ENCODE measurements around the gene KRTAP12-1.

The KRTAP12-1 gene

DNA sequence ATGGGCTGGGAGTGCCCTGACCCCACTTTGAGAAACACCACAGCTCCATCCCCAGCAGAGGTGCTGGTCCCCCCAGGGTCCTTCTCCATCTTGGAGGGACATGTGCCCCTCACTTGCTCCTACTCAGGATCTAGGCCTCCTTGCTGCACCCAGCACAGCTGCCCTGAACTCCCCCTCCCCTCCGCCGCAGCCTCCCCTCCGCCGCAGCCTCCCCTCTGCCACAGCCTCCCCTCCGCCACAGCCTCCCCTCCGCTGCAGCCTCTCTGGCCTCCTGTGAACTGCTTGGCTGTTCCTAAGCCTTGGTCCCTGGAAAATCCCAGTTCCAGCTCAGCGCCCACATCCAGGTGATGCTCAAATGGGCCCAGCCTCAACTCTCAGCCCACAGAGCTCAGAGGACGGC lies 45.4 kb upstream of the KRTAP12-1 start:
- TF ChIP-seq, protein P1, sequence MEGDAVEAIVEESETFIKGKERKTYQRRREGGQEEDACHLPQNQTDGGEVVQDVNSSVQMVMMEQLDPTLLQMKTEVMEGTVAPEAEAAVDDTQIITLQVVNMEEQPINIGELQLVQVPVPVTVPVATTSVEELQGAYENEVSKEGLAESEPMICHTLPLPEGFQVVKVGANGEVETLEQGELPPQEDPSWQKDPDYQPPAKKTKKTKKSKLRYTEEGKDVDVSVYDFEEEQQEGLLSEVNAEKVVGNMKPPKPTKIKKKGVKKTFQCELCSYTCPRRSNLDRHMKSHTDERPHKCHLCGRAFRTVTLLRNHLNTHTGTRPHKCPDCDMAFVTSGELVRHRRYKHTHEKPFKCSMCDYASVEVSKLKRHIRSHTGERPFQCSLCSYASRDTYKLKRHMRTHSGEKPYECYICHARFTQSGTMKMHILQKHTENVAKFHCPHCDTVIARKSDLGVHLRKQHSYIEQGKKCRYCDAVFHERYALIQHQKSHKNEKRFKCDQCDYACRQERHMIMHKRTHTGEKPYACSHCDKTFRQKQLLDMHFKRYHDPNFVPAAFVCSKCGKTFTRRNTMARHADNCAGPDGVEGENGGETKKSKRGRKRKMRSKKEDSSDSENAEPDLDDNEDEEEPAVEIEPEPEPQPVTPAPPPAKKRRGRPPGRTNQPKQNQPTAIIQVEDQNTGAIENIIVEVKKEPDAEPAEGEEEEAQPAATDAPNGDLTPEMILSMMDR (IDR thresholded peaks at IDR 0.05; ENCODE audit: low read length, missing control alignments) = no peak
- no peak for DNase-seq (ENCODE audit: low read depth)
- H3K4me3 ChIP-seq (replicated peaks; ENCODE audit: low read depth, low read length) = no peak overlapping the region

DNA sequence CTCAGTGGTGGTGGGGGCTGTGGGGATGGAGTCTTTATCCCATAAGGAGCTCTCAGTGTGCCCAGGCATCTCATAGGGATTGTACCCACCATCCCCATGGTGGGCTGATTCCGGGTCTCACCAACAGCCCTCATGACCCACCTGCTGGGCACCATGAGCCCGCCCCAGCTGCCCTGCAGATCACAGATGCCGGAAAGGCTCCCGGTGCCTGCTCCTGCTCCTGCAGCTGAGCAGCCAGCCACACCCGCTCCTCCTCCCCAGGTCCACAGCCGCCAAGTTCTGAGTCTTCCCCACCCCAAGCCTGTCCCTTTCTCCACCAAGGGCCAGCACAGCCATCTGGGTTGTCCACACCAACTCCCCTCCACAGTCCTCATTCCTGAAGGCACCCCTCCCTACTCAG lies 44.9 kb upstream of the KRTAP12-1 start:
- DNase-seq (ENCODE audit: low read depth) = no peak
- H3K4me3 ChIP-seq (replicated peaks; ENCODE audit: low read depth, low read length) = no peak overlapping the region
- TF ChIP-seq, protein P1 (IDR thresholded peaks at IDR 0.05; ENCODE audit: low read length, missing control alignments) = no peak

DNA sequence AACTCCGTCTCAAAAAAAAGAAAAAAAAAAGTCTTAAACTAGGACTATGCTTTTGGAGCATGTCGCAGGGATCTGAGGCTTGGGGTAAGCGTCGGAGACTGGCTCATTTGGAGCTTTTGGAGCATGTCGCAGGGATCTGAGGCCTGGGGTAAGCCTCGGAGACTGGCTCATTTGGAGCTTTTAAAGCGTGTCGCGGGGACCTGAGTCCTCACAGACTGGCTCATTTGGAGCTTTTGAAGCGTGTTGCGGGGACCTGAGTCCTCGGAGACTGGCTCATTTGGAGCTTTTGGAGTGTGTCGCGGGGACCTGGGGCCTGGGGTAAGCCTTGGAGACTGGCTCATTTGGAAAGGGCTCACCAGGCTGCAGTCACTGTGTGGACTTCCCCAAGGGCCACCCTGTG lies 43.0 kb upstream of the KRTAP12-1 start:
- no peak for DNase-seq (ENCODE audit: low read depth)
- H3K4me3 ChIP-seq (replicated peaks; ENCODE audit: low read depth, low read length) = no peak overlapping the region
- TF ChIP-seq, protein P1 (IDR thresholded peaks at IDR 0.05; ENCODE audit: low read length, missing control alignments) = no peak

DNA sequence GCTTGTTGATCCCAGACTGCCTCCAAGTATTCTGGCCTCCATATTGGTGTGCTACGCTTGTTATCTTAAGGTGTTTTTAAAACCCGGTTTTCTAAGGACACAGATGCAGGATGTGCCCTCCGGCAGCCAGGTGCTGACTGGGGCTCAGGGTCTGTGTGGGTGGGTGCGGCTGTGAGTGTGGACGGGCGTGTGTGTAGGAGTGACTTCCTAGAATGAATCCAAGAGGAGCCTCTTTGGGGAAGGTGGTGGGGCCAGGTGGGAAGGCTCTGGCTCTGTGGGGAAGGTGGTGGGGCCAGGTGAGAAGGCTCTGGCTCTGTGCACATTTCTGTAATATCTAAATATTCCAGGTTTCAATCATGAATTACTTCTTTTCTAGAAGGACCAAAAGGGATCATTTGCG lies 42.2 kb upstream of the KRTAP12-1 start:
- no peak for DNase-seq (ENCODE audit: low read depth)
- no peak overlapping the region for H3K4me3 ChIP-seq (replicated peaks; ENCODE audit: low read depth, low read length)
- TF ChIP-seq, protein P1 (IDR thresholded peaks at IDR 0.05; ENCODE audit: low read length, missing control alignments) = no peak

DNA sequence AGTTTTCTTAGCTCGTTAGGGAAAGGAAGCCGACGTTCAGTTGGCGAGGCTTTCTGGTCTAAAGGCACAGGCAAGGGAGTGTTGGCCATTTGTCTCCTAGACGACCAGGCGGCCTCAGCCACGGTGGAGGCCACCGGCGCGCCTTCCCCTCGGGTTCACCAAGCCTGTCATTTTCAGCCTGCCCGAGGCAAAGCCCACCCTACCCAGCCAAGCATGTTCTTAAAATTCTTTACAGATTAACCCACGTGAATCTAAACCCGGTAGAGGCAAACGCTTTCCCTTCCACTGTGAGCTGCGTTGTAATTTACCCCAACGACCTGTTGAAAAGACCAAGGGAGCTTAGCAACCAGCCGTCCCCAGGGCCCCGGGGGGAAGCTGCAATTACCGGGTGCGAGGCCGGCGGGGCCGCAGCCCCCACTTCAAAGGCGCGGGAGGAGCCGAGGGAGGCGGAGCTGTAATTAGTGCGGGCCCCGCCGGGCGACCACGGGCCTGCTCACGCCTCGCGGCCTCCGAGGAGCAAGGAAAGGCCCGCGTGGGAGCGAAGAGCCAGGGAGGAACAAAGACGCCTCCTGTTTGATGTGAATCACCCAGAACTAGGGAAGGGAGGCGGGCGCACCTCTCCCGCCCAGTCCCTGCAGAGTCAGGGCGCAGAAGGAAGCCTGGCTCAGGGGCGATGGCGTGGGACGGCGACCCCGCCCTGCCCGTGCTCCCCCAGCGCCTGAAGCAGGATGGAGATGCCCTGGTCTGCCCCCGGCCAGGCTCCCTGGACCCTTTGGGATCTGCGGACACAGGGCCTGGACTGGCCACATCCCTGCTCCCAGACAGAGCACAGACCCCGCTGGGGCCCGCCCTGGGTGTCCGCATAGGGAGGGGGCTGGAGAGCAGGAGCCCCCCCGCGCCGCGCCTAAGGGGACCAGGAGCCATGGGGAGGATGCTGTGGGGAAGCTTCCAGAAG lies 41.5 kb upstream of the KRTAP12-1 start:
- DNase-seq (ENCODE audit: low read depth) = no peak
- H3K4me3 ChIP-seq (replicated peaks; ENCODE audit: low read depth, low read length) = no peak overlapping the region
- TF ChIP-seq, protein P1 (IDR thresholded peaks at IDR 0.05; ENCODE audit: low read length, missing control alignments) = no peak

DNA sequence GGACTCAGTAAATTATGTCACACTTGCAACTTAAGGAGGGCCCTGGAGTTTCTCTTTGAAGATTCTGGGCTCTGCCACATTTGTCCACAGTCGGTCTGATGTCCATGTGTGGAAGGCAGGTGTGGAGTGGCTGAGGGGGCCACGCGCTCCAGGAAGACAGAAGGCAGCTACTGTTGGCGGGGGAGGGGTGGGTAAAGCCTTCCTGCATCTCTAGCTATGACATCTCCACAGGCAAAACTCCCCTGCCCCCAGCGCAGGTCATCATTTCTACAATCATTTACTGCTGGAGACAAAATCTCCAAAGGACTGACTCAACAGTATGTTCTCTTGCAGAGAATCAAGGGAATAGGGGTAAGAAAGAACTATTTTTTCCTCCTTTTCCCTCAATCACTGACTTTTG lies 40.8 kb upstream of the KRTAP12-1 start:
- TF ChIP-seq, protein P1 (IDR thresholded peaks at IDR 0.05; ENCODE audit: low read length, missing control alignments) = no peak
- DNase-seq (ENCODE audit: low read depth) = no peak
- H3K4me3 ChIP-seq (replicated peaks; ENCODE audit: low read depth, low read length) = no peak overlapping the region

DNA sequence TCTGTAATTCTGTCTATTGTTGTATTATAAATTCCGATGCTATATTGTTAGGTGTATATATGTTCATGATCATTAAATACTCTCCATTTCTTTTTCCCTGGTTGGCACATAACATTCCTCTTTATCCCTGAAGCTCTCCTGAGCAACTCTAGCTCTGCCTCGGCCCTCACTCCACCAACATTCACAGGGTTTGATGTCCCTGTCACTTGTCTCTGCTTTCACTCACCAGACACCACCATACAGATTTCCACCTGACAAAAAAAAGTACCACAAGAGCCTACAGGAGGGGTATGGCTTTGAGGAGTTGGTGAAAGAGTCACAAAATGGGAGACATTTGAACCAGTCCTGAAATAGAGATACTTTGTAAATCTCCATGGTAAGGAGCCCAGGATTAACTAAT lies 38.2 kb upstream of the KRTAP12-1 start:
- no peak overlapping the region for H3K4me3 ChIP-seq (replicated peaks; ENCODE audit: low read depth, low read length)
- DNase-seq (ENCODE audit: low read depth) = no peak
- TF ChIP-seq, protein P1 (IDR thresholded peaks at IDR 0.05; ENCODE audit: low read length, missing control alignments) = no peak
